PC-3 (cell line): Measurements from ENCODE around the gene C1orf21. TPM values are rescaled to one million over a fixed set of nuclear protein-coding genes. Genes with fewer than 3 reads are reported as not detected.

Experiments used
- ATAC-seq: fragments of 200-7000 bp; cut with Tn5 transposase; 2 replicates; pipeline ENCODE4 v1.9.1; 2020; ENCODE audit warnings: mild to moderate bottlenecking, moderate library complexity
- BruUV-seq: library from RNA; stranded (reverse); fragments of 400-500 nt; replicated peaks from 2 replicates; lab custom pipeline; 2021; lab: Mats Ljungman, UMichigan
- CTCF ChIA-PET: fragments of 300-600 bp; sonication (Branson Sonifier 250); formaldehyde crosslinking; loops from one replicate; lab custom pipeline; 2022; ENCODE audit warnings: antibody characterized with exemption; lab: Charles Lee
- POLR2A ChIA-PET: fragments of 300-600 bp; sonication (Branson Sonifier 250); formaldehyde crosslinking; loops from one replicate; lab custom pipeline; 2022; ENCODE audit warnings: antibody characterized with exemption; ENCODE audit not compliant: unreplicated experiment; lab: Charles Lee
- DNase-seq: peaks from one replicate; pipeline ENCODE4 v3.0.0-alpha.2; 2015
- H2AFZ ChIP-seq: fragments of 300-600 bp; sonication (generic); 2 replicates; pipeline ENCODE4 v1.6.0; 2016; ENCODE audit warnings: antibody characterized with exemption, low read length
- H3F3A ChIP-seq: fragments of 300-600 bp; sonication (generic); one replicate; pipeline ENCODE4 v1.6.0; 2017; ENCODE audit warnings: antibody characterized with exemption, low read length, control low read depth, mild to moderate bottlenecking; ENCODE audit not compliant: unreplicated experiment
- H3K27ac ChIP-seq: fragments of 300-600 bp; sonication (generic); 2 replicates; pipeline ENCODE4 v1.5.1; 2016; ENCODE audit warnings: mild to moderate bottlenecking, low read length
- H3K27me3 ChIP-seq: fragments of 300-600 bp; sonication (generic); 2 replicates; pipeline ENCODE4 v1.6.1; 2016; ENCODE audit warnings: low read length, mixed read lengths
- H3K36me3 ChIP-seq: fragments of 300-600 bp; sonication (generic); 2 replicates; pipeline ENCODE4 v1.6.1; 2016; ENCODE audit warnings: low read depth, mixed run types, low read length, mixed read lengths
- H3K4me1 ChIP-seq: fragments of 300-600 bp; sonication (generic); 2 replicates; pipeline ENCODE4 v1.5.1; 2016; ENCODE audit warnings: low read length; ENCODE audit not compliant: insufficient read depth
- H3K4me2 ChIP-seq: fragments of 300-600 bp; sonication (generic); 2 replicates; pipeline ENCODE4 v1.6.0; 2016; ENCODE audit warnings: low read length
- H3K4me3 ChIP-seq: fragments of 300-600 bp; sonication (generic); 2 replicates; pipeline ENCODE4 v1.5.1; 2016; ENCODE audit warnings: mild to moderate bottlenecking, low read length, mixed read lengths
- H3K79me2 ChIP-seq: fragments of 300-600 bp; sonication (generic); 2 replicates; pipeline ENCODE4 v1.6.1; 2017; ENCODE audit warnings: low read length, mixed read lengths
- H3K9ac ChIP-seq: fragments of 300-600 bp; sonication (generic); 2 replicates; pipeline ENCODE4 v1.6.0; 2016; ENCODE audit warnings: mild to moderate bottlenecking, low read length
- H3K9me2 ChIP-seq: fragments of 300-600 bp; sonication (generic); replicated peaks from 2 replicates; pipeline ENCODE4 v1.6.1; 2016; ENCODE audit warnings: mixed run types, low read length, mixed read lengths
- H3K9me3 ChIP-seq: fragments of 300-600 bp; sonication (generic); 2 replicates; pipeline ENCODE4 v1.6.1; 2016; ENCODE audit warnings: low read length, mixed read lengths
- H4K20me1 ChIP-seq: fragments of 300-600 bp; sonication (generic); 2 replicates; pipeline ENCODE4 v1.6.1; 2016; ENCODE audit warnings: low read length, mixed read lengths
- CTCF ChIP-seq: fragments of 300-600 bp; sonication (generic); conservative IDR thresholded peaks from 2 replicates; pipeline ENCODE4 v1.5.1; 2017; ENCODE audit warnings: antibody characterized with exemption, low read depth, mild to moderate bottlenecking, low read length
- EZH2 ChIP-seq: fragments of 300-600 bp; sonication (generic); IDR thresholded peaks from one replicate; pipeline ENCODE4 v1.6.1; 2017; ENCODE audit warnings: antibody characterized with exemption, mild to moderate bottlenecking, low read length; ENCODE audit not compliant: unreplicated experiment
- EZH2phosphoT487 ChIP-seq: fragments of 300-600 bp; sonication (generic); IDR thresholded peaks from 2 replicates; pipeline ENCODE4 v1.6.1; 2018; ENCODE audit warnings: mild to moderate bottlenecking, antibody characterized with exemption, low read length, borderline replicate concordance
- intact Hi-C: fragments of 100-400 bp; cut with micrococcal nuclease; formaldehyde crosslinking; loops from 2 replicates; pipeline ENCODE4 v1.9.0; 2023
- total RNA-seq: library from RNA; depleted of rRNA; stranded (reverse); fragments of >200 nt; gene quantifications from 2 replicates; pipeline ENCODE4 v1.2.3, GENCODE V29; 2014

Gene C1orf21
- total RNA-seq, 1 experiment from 2014 or later = 1.3 TPM

DNA sequence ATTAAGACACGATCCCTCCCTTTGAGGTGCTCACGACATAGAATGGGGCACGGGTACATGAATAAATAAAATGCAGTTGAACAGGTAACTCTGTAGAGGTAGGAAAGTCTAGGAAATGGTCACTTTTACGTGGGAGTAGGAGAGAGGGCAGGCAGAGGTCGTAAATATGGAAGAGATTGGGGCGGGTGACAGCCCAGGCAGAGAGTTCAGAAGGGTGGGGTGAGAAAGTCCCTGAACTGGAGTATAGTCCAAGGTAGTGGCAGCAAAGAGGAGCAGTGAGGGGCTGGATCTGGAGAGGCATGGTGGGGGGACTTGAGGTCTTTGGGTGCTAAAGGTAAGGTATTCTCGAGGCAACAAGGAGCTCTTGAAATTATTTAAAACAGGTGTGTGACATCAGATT lies 147.9 kb downstream of the C1orf21 start:
- CTCF ChIA-PET = no interaction called here
- no peak overlapping the region for H3K27ac ChIP-seq
- no peaks in the 10 kb centered on the region for H3K79me2 ChIP-seq
- no peak overlapping the region for H3K4me2 ChIP-seq
- no peaks in the 10 kb centered on the region for H3K9me3 ChIP-seq
- no peaks in the 10 kb centered on the region for H3K27me3 ChIP-seq
- BruUV-seq = no TSS peak
- no peak for TF ChIP-seq EZH2phosphoT487
- no peaks in the 10 kb centered on the region for H3F3A ChIP-seq
- ATAC-seq = no peak
- H3K9me2 ChIP-seq = no peaks in the 10 kb centered on the region
- no peaks in the 10 kb centered on the region for H3K36me3 ChIP-seq
- H4K20me1 ChIP-seq = no peaks in the 10 kb centered on the region
- no peak for DNase-seq
- intact Hi-C loops = no loop called here
- POLR2A ChIA-PET = no interaction called here
- no peaks in the 10 kb centered on the region for H3K4me1 ChIP-seq
- no peak overlapping the region for H3K4me3 ChIP-seq
- H2AFZ ChIP-seq = no peak overlapping the region
- no peak overlapping the region for H3K9ac ChIP-seq

GRCh38 chr1:184535191-184535970 lies 148.6 kb downstream of the C1orf21 start:
- Histone ChIP-seq H3K27ac (no peak overlapping the region), H3K4me3 (no peak overlapping the region), H3F3A (no peaks in the 10 kb centered on the region), H3K9ac (no peak overlapping the region), H3K9me2 (no peaks in the 10 kb centered on the region), H2AFZ (no peak overlapping the region), H3K79me2 (no peaks in the 10 kb centered on the region), H3K36me3 (no peaks in the 10 kb centered on the region), H3K4me1 (no peaks in the 10 kb centered on the region), H4K20me1 (no peaks in the 10 kb centered on the region), H3K9me3 (no peaks in the 10 kb centered on the region), H3K27me3 (no peaks in the 10 kb centered on the region), H3K4me2 (no peak overlapping the region)
- ATAC-seq (no peak), DNase-seq (no peak)
- POLR2A ChIA-PET = no interaction called here
- no peak for TF ChIP-seq CTCF
- no peak for TF ChIP-seq EZH2phosphoT487
- TF ChIP-seq EZH2 = no peak
- BruUV-seq = no TSS peak
- intact Hi-C loops = no loop called here
- CTCF ChIA-PET = no interaction called here

DNA sequence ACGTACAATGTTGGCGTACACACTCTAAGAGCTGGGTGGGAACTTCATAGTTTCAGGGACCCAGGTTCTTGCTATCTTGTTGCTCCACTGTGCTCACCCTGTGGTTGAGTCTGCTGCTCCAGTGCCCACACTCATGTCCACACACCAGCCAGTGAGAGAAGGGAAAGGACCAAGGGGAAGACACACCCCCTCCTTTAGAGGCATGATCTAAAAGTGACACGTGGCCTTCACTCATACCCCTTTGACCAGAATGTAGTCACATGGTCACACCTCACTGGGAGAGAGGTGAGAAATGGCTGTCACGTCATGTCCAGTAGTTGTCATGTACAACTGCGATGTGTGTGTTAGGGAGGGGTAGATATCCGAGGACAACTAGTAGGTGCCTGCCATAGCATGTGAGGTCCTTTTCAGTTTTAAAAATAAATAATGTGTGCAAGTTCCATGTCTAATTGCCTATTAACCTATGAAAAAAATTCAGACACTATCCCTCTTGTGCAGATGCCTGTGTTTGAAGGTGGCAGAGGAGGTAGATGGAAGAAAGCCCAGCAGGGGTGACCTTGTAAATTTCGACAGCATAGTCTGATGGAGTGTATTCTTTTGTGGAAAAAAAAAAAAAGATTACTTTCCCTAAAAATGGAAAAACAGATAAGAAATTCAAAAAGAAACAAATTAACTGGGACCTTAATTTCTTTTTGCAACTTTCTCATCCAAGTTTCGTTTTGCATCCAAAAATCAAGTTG lies 149.6 kb downstream of the C1orf21 start:
- Histone ChIP-seq H3F3A (no peaks in the 10 kb centered on the region), H3K36me3 (no peaks in the 10 kb centered on the region), H3K27me3 (no peaks in the 10 kb centered on the region), H3K79me2 (no peaks in the 10 kb centered on the region), H3K27ac (no peak overlapping the region), H3K4me1 (no peaks in the 10 kb centered on the region), H3K9me2 (no peaks in the 10 kb centered on the region), H3K4me2 (no peak overlapping the region), H3K4me3 (no peak overlapping the region), H4K20me1 (no peaks in the 10 kb centered on the region), H3K9ac (no peak overlapping the region), H2AFZ (no peak overlapping the region), H3K9me3 (no peaks in the 10 kb centered on the region)
- CTCF ChIA-PET = no interaction called here
- no peak for DNase-seq
- intact Hi-C loops = no loop called here
- BruUV-seq = no TSS peak
- TF ChIP-seq EZH2phosphoT487 = no peak
- TF ChIP-seq CTCF = no peak
- TF ChIP-seq EZH2 = no peak
- POLR2A ChIA-PET = no interaction called here
- ATAC-seq = no peak
